ENCODE results near the gene FAM168A.

- TF ChIP-seq CTCF (IDR thresholded peaks at IDR 0.05; ENCODE audit: poor library complexity) (no peak), EZH2phosphoT487 (IDR thresholded peaks at IDR 0.05; ENCODE audit: low read depth, severe bottlenecking, unreplicated experiment) (no peak), EZH2 (IDR thresholded peaks at IDR 0.05; ENCODE audit: borderline replicate concordance) (no peak)
These were observed 13.1 kb downstream of the FAM168A start for GRCh38 chr11:73584831-73585230.
